CD14-positive monocyte (primary cell): ENCODE data around the gene FAM221B. TPM values are rescaled to one million over a fixed set of nuclear protein-coding genes. Genes with fewer than 3 reads are reported as not detected.
A peak's percentile ranks its signal among the peaks of the same experiment; 100 is the strongest.

Experiments
- DNase-seq, 3 donors: peaks; one replicate each; pipeline ENCODE4 v3.0.0-alpha.2; 2011 to 2022
- H2AFZ ChIP-seq: 2 replicates; pipeline ENCODE4 v1.6.0; 2012; ENCODE audit warnings: mild to moderate bottlenecking, low read depth, low read length, inconsistent platforms; ENCODE audit not compliant: insufficient read depth, poor library complexity, severe bottlenecking
- H3K27ac ChIP-seq, 2 donors: 1 replicate in 1 of 2; 2 replicates in 1 of 2; pipeline ENCODE4 v1.5.1; 2012 to 2013; ENCODE audit warnings: low read length in 2 of 2, control low read depth in 1 of 2, inconsistent platforms in 1 of 2, low read depth in 1 of 2, mild to moderate bottlenecking in 1 of 2
- H3K27me3 ChIP-seq, 2 donors: one replicate each; pipeline versions ENCODE4 v1.6.0 to v1.6.1; 2011 to 2013; ENCODE audit warnings: low read length in 2 of 2; ENCODE audit not compliant: control insufficient read depth in 2 of 2, insufficient read depth in 2 of 2
- H3K36me3 ChIP-seq, 2 donors: replicated peaks in 1 of 2; 1 replicate in 1 of 2; 2 replicates in 1 of 2; pipeline versions ENCODE4 v1.5.1 to v1.6.1; 2012 to 2013; ENCODE audit warnings: low read length in 2 of 2, control low read depth in 1 of 2, inconsistent platforms in 1 of 2, mild to moderate bottlenecking in 1 of 2; ENCODE audit not compliant: insufficient read depth in 2 of 2, control insufficient read depth in 1 of 2
- H3K4me1 ChIP-seq, 2 donors: 1 replicate in 1 of 2; 2 replicates in 1 of 2; pipeline versions ENCODE4 v1.5.1 to v1.6.1; 2012 to 2013; ENCODE audit warnings: low read length in 2 of 2, control low read depth in 1 of 2, inconsistent platforms in 1 of 2, mild to moderate bottlenecking in 1 of 2, moderate library complexity in 1 of 2; ENCODE audit not compliant: insufficient read depth in 2 of 2, control insufficient read depth in 1 of 2
- H3K4me2 ChIP-seq: replicated peaks from 2 replicates; pipeline ENCODE3; 2012; ENCODE audit warnings: low read length, moderate library complexity, mild to moderate bottlenecking; ENCODE audit not compliant: poor library complexity, severe bottlenecking; ENCODE audit errors: extremely low read depth
- H3K4me3 ChIP-seq, 3 experiments: fragments of 200-600 bp in 1 of 3; sonication (generic) in 1 of 3; replicated peaks in 1 of 3; 1 replicate in 2 of 3; 2 replicates in 1 of 3; pipeline ENCODE4 v1.5.1; 2011 to 2013; ENCODE audit warnings: low read length in 3 of 3, mild to moderate bottlenecking in 3 of 3, control low read depth in 2 of 3, low read depth in 2 of 3, inconsistent platforms in 1 of 3, moderate library complexity in 1 of 3
- H3K79me2 ChIP-seq: 2 replicates; pipeline ENCODE4 v1.6.0; 2012; ENCODE audit warnings: mild to moderate bottlenecking, control low read depth, inconsistent platforms, low read length, moderate library complexity; ENCODE audit not compliant: insufficient read depth
- H3K9ac ChIP-seq: 2 replicates; pipeline ENCODE4 v1.6.0; 2017; ENCODE audit warnings: low read length, mild to moderate bottlenecking; ENCODE audit not compliant: insufficient read depth, poor library complexity, severe bottlenecking
- H3K9me3 ChIP-seq, 2 donors: replicated peaks in 1 of 2; 1 replicate in 1 of 2; 2 replicates in 1 of 2; pipeline versions ENCODE4 v1.5.1 to v1.6.1; 2012 to 2013; ENCODE audit warnings: low read length in 2 of 2, control low read depth in 1 of 2; ENCODE audit not compliant: control insufficient read depth in 1 of 2, insufficient read depth in 1 of 2
- H4K20me1 ChIP-seq: 2 replicates; pipeline ENCODE4 v1.6.0; 2012; ENCODE audit warnings: mild to moderate bottlenecking, low read length, control low read depth, moderate library complexity; ENCODE audit not compliant: insufficient read depth
- H3K27ac Mint-ChIP-seq, 7 donors: one replicate each; pipeline ENCODE4 v1.8.0; 2020; ENCODE audit warnings: mild to moderate bottlenecking in 7 of 7, mixed read lengths in 7 of 7, moderate library complexity in 6 of 7, inconsistent platforms in 2 of 7
- H3K27me3 Mint-ChIP-seq, 3 donors: one replicate each; pipeline ENCODE4 v1.8.0; 2021 to 2022; ENCODE audit warnings: low read depth in 3 of 3, mild to moderate bottlenecking in 3 of 3, mixed read lengths in 3 of 3, moderate library complexity in 3 of 3, inconsistent platforms in 1 of 3
- H3K36me3 Mint-ChIP-seq, 2 donors: one replicate each; pipeline ENCODE4 v1.8.0; 2020; ENCODE audit warnings: mixed read lengths in 2 of 2, inconsistent platforms in 1 of 2, mild to moderate bottlenecking in 1 of 2
- H3K4me1 Mint-ChIP-seq: one replicate; pipeline ENCODE4 v1.8.0; 2020; ENCODE audit warnings: mild to moderate bottlenecking, mixed read lengths
- H3K4me3 Mint-ChIP-seq, 2 donors: one replicate each; pipeline ENCODE4 v1.8.0; 2020; ENCODE audit warnings: mild to moderate bottlenecking in 2 of 2, mixed read lengths in 2 of 2, moderate library complexity in 1 of 2
- H3K9me3 Mint-ChIP-seq, 7 donors: one replicate each; pipeline ENCODE4 v1.8.0; 2020 to 2022; ENCODE audit warnings: mixed read lengths in 7 of 7, mild to moderate bottlenecking in 6 of 7, moderate library complexity in 6 of 7, inconsistent platforms in 2 of 7
- CTCF ChIP-seq: fragments of 200-600 bp; IDR thresholded peaks from one replicate; pipeline ENCODE4 v1.8.0; 2022; ENCODE audit warnings: antibody characterized with exemption, mild to moderate bottlenecking
- WGBS: methylation state at CpG from one replicate; pipeline ENCODE4 v1.1.5; 2013; ENCODE audit warnings: missing lambda C conversion rate; ENCODE audit not compliant: insufficient coverage; 5-methylcytosine and 5-hydroxymethylcytosine counted together
- intact Hi-C, 2 donors: fragments of 100-400 bp; cut with micrococcal nuclease; formaldehyde crosslinking; loops; one replicate each; pipeline versions ENCODE4 v1.15.0 to v1.15.1; 2023
- polyA plus RNA-seq, 3 donors: library from polyadenylated mRNA; depleted of rRNA in 1 of 3; unstranded in 2 of 3; stranded (reverse) in 1 of 3; fragments of 300-500 nt in 2 of 3; fragments of >200 nt in 1 of 3; fragmentation: Illumina TruSeq in 2 of 3; gene quantifications; 1 replicate in 2 of 3; 2 replicates in 1 of 3; pipeline ENCODE4 v1.2.3, GENCODE V29; 2012 to 2021

Gene FAM221B
- polyA plus RNA-seq, 3 donors, result 0.05 to 0.63 TPM; not detected in 1

GRCh38 chr9:35856882-35857281, 28.4 kb upstream of the FAM221B start:
- Histone ChIP-seq H3K36me3 (no peaks in the 10 kb centered on the region), H3K27ac (no peak overlapping the region), H3K79me2 (no peaks in the 10 kb centered on the region), H3K9me3 (no peaks in the 10 kb centered on the region), H3K4me1 (peaks cover 4 to 19% of the 10 kb centered on the region in 2 donors), H2AFZ (no peak overlapping the region), H4K20me1 (no peaks in the 10 kb centered on the region), H3K27me3 (peaks cover 13 to 61% of the 10 kb centered on the region in 2 donors), H3K4me2 (no peak overlapping the region), H3K9ac (no peak overlapping the region), H3K4me3 (no peak overlapping the region)
- Mint-ChIP-seq H3K4me3 (peak overlapping the region in 1 of 2 donors; percentile 61), H3K27me3 (peaks cover 52 to 71% (median 59%) of the 10 kb centered on the region in 3 donors), H3K27ac (peak overlapping the region in 1 of 7 donors; percentile 9), H3K36me3 (peaks cover 0 to 6% of the 10 kb centered on the region in 2 donors), H3K4me1 (peaks cover 22% of the 10 kb centered on the region), H3K9me3 (peaks cover 0 to 4% (median 0%) of the 10 kb centered on the region in 7 donors)
- TF ChIP-seq CTCF, result no peak
- WGBS, result 90% methylated on average over 4 of the region's 5 CpGs
- peak in 1 of 3 donors; percentile 1 for DNase-seq
- intact Hi-C loops, result loop anchor here in 1 of 2 donors (10.0 kb wide), 1 partner anchor 58 kb away; no protein-coding TSS in a partner anchor

- H3K4me3 Mint-ChIP-seq, result peak overlapping the region in 1 of 2 donors; percentile 0
- peaks cover 0 to 4% (median 0%) of the 10 kb centered on the region in 7 donors for H3K9me3 Mint-ChIP-seq
- no peak overlapping the region for H2AFZ ChIP-seq
- no peaks in the 10 kb centered on the region for H3K9me3 ChIP-seq
- H4K20me1 ChIP-seq, result no peaks in the 10 kb centered on the region
- H3K27me3 Mint-ChIP-seq, result peaks cover 57 to 71% (median 57%) of the 10 kb centered on the region in 3 donors
- peaks cover 0 to 6% of the 10 kb centered on the region in 2 donors for H3K36me3 Mint-ChIP-seq
- H3K4me2 ChIP-seq, result no peak overlapping the region
- no peak overlapping the region for H3K27ac Mint-ChIP-seq
- peaks cover 22% of the 10 kb centered on the region for H3K4me1 Mint-ChIP-seq
- no peak overlapping the region for H3K9ac ChIP-seq
- intact Hi-C loops, result loop anchor here in 1 of 2 donors (10.0 kb wide), 1 partner anchor 59 kb away; no protein-coding TSS in a partner anchor
- peaks cover 4 to 19% of the 10 kb centered on the region in 2 donors for H3K4me1 ChIP-seq
- H3K27ac ChIP-seq, result no peak overlapping the region
- no peak overlapping the region for H3K4me3 ChIP-seq
- H3K36me3 ChIP-seq, result no peaks in the 10 kb centered on the region
- 82% methylated on average over 3 of the region's 3 CpGs for WGBS
- H3K79me2 ChIP-seq, result no peaks in the 10 kb centered on the region
- no peak for TF ChIP-seq CTCF
- H3K27me3 ChIP-seq, result peaks cover 11 to 62% of the 10 kb centered on the region in 2 donors
- no peak for DNase-seq
These were observed 27.7 kb upstream of the FAM221B start for GRCh38 chr9:35856206-35856605.
